GM19099 (cell line): ENCODE results near the gene DPP10.

Experiments used
- POLR2A ChIP-seq: IDR thresholded peaks from 3 replicates; pipeline ENCODE4 v1.6.1; 2011; ENCODE audit warnings: low read depth; ENCODE audit not compliant: insufficient read length; ENCODE audit errors: extremely low read depth

Gene DPP10

GRCh38 chr2:115161771-115162493 lies 719.5 kb downstream of the DPP10 start:
- TF ChIP-seq POLR2A = no peak

- no peak for TF ChIP-seq POLR2A
Observed at GRCh38 chr2:115162494-115163293, 720.3 kb downstream of the DPP10 start.

- no peak for TF ChIP-seq POLR2A
Observed at GRCh38 chr2:115163572-115163971, 721.1 kb downstream of the DPP10 start.

- no peak for TF ChIP-seq POLR2A
Observed at GRCh38 chr2:115165529-115166109, 723.2 kb downstream of the DPP10 start.

GRCh38 chr2:115168457-115168856 lies 726.0 kb downstream of the DPP10 start:
- TF ChIP-seq POLR2A = no peak

GRCh38 chr2:115169814-115170213 lies 727.4 kb downstream of the DPP10 start:
- TF ChIP-seq POLR2A = no peak

GRCh38 chr2:115171751-115172150 lies 729.3 kb downstream of the DPP10 start:
- no peak for TF ChIP-seq POLR2A

GRCh38 chr2:115174651-115175050 lies 732.2 kb downstream of the DPP10 start:
- TF ChIP-seq POLR2A = no peak

GRCh38 chr2:115183144-115183543 lies 740.7 kb downstream of the DPP10 start:
- no peak for TF ChIP-seq POLR2A

GRCh38 chr2:115190459-115190858 lies 748.0 kb downstream of the DPP10 start:
- TF ChIP-seq POLR2A = no peak

GRCh38 chr2:115194623-115195022 lies 752.2 kb downstream of the DPP10 start:
- no peak for TF ChIP-seq POLR2A

GRCh38 chr2:115196587-115196986 lies 754.1 kb downstream of the DPP10 start:
- TF ChIP-seq POLR2A = no peak

GRCh38 chr2:115199966-115200365 lies 757.5 kb downstream of the DPP10 start:
- TF ChIP-seq POLR2A = no peak

- TF ChIP-seq POLR2A = no peak
Observed at GRCh38 chr2:115201386-115201785, 758.9 kb downstream of the DPP10 start.

- TF ChIP-seq POLR2A = no peak
Observed at GRCh38 chr2:115208493-115209164, 766.2 kb downstream of the DPP10 start.
